Nephron (organoid): ENCODE measurements around the gene UBAC2.

ENCODE experiments used
- H3K27ac Mint-ChIP-seq, 3 experiments: 2 replicates each; pipeline ENCODE4 v1.8.0; 2020; ENCODE audit warnings: mixed read lengths in 3 of 3, mild to moderate bottlenecking in 2 of 3, moderate library complexity in 1 of 3
- H3K27me3 Mint-ChIP-seq: 2 replicates; pipeline ENCODE4 v1.8.0; 2021; ENCODE audit warnings: low read depth, mild to moderate bottlenecking, moderate library complexity, mixed read lengths
- H3K36me3 Mint-ChIP-seq: 2 replicates; pipeline ENCODE4 v1.8.0; 2020; ENCODE audit warnings: low read depth, mixed read lengths
- H3K4me1 Mint-ChIP-seq: 2 replicates; pipeline ENCODE4 v1.8.0; 2020; ENCODE audit warnings: mixed read lengths
- H3K4me3 Mint-ChIP-seq, 3 experiments: 2 replicates each; pipeline ENCODE4 v1.8.0; 2020; ENCODE audit warnings: mild to moderate bottlenecking in 3 of 3, mixed read lengths in 3 of 3, moderate library complexity in 2 of 3
- H3K9me3 Mint-ChIP-seq: 2 replicates; pipeline ENCODE4 v1.8.0; 2020; ENCODE audit warnings: mixed read lengths
- CTCF ChIP-seq, 3 experiments: fragments of 200-600 bp; sonication (generic); IDR thresholded peaks; one replicate each; pipeline ENCODE4 v1.5.0; 2021; ENCODE audit warnings: antibody characterized with exemption in 3 of 3; ENCODE audit not compliant: unreplicated experiment in 3 of 3

Gene UBAC2

GRCh38 chr13:99261059-99261458 is 60.4 kb downstream of the UBAC2 start:
- H3K4me3 Mint-ChIP-seq: no peak overlapping the region
- H3K36me3 Mint-ChIP-seq: peaks cover 6% of the 10 kb centered on the region
- no peak overlapping the region for H3K27ac Mint-ChIP-seq
- peaks cover 12% of the 10 kb centered on the region for H3K4me1 Mint-ChIP-seq
- H3K27me3 Mint-ChIP-seq: no peaks in the 10 kb centered on the region
- no peak for TF ChIP-seq CTCF (IDR thresholded peaks at IDR 0.05; ENCODE audit: unreplicated experiment in 3 of 3)
- H3K9me3 Mint-ChIP-seq: no peaks in the 10 kb centered on the region

GRCh38 chr13:99263126-99263785 is 62.6 kb downstream of the UBAC2 start:
- peak overlapping the region in 2 of 3 experiments; percentile 5 to 16 for H3K27ac Mint-ChIP-seq
- H3K27me3 Mint-ChIP-seq: no peaks in the 10 kb centered on the region
- H3K36me3 Mint-ChIP-seq: peaks cover 6% of the 10 kb centered on the region
- H3K4me3 Mint-ChIP-seq: no peak overlapping the region
- H3K9me3 Mint-ChIP-seq: no peaks in the 10 kb centered on the region
- TF ChIP-seq CTCF (IDR thresholded peaks at IDR 0.05; ENCODE audit: unreplicated experiment in 3 of 3): no peak
- peaks cover 12% of the 10 kb centered on the region for H3K4me1 Mint-ChIP-seq

GRCh38 chr13:99264051-99264450 is 63.4 kb downstream of the UBAC2 start:
- Mint-ChIP-seq H3K27me3 (no peaks in the 10 kb centered on the region), H3K4me1 (peaks cover 12% of the 10 kb centered on the region), H3K27ac (no peak overlapping the region), H3K36me3 (peaks cover 6% of the 10 kb centered on the region), H3K9me3 (no peaks in the 10 kb centered on the region), H3K4me3 (no peak overlapping the region)
- no peak for TF ChIP-seq CTCF (IDR thresholded peaks at IDR 0.05; ENCODE audit: unreplicated experiment in 3 of 3)

GRCh38 chr13:99265162-99265800 is 64.6 kb downstream of the UBAC2 start:
- H3K9me3 Mint-ChIP-seq: no peaks in the 10 kb centered on the region
- H3K36me3 Mint-ChIP-seq: peaks cover 1% of the 10 kb centered on the region
- peak overlapping the region in 1 of 3 experiments; percentile 13 for H3K27ac Mint-ChIP-seq
- no peaks in the 10 kb centered on the region for H3K27me3 Mint-ChIP-seq
- TF ChIP-seq CTCF (IDR thresholded peaks at IDR 0.05; ENCODE audit: unreplicated experiment in 3 of 3): no peak
- peaks cover 12% of the 10 kb centered on the region for H3K4me1 Mint-ChIP-seq
- H3K4me3 Mint-ChIP-seq: no peak overlapping the region

GRCh38 chr13:99265821-99266426 is 65.3 kb downstream of the UBAC2 start:
- peaks cover 12% of the 10 kb centered on the region for H3K4me1 Mint-ChIP-seq
- TF ChIP-seq CTCF (IDR thresholded peaks at IDR 0.05; ENCODE audit: unreplicated experiment in 3 of 3): peak; percentile 51 to 72 (median 51)
- no peaks in the 10 kb centered on the region for H3K36me3 Mint-ChIP-seq
- H3K27me3 Mint-ChIP-seq: no peaks in the 10 kb centered on the region
- H3K9me3 Mint-ChIP-seq: no peaks in the 10 kb centered on the region
- peak overlapping the region in 1 of 3 experiments; percentile 13 for H3K27ac Mint-ChIP-seq
- H3K4me3 Mint-ChIP-seq: no peak overlapping the region
